ENCODE data around the gene ITGA11. TPM values are rescaled to one million over a fixed set of nuclear protein-coding genes. Genes with fewer than 3 reads are reported as not detected.

ITGA11 gene
- total and polyA plus RNA-seq, 2 experiments from 2014 or later, result 0.03 to 0.40 TPM

DNA sequence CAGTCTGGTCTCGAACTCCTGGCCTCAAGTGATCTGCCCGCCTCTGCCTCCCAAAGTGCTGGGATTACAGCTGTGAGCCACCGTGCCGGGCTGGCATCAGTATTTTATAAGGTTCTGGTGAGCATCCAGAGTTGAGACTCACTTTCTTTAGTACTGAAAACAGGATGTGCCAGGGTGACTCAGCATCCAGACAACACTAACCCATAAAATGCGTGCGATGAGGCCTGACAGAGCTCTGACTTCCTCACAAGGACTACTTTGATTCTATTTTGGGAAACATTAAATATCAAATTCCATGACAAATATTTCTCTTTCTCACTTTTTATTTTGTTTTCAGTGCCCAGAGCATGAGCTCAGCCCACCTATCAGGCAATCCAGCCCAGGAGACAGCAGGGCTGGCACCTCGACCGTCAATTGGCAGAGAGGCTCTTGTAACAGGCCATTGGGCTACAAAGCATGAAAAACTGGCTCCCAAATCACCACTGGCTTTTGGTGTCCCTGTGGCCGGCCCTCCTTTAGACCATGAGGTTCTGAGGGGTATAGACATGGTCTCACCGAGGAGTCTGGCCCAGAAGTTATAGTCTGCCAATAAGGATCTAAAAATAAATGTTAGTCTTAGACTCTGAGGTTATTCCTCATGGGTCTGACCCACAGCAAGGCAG, 79.4 kb downstream of the ITGA11 start:
- Histone ChIP-seq H4K20me1 (replicated peaks; ENCODE audit: insufficient read depth) (no peaks in the 10 kb centered on the region), H3K9me2 (ENCODE audit: insufficient read depth) (no peaks in the 10 kb centered on the region), H3K79me2 (replicated peaks; ENCODE audit: insufficient read depth) (no peaks in the 10 kb centered on the region), H3K4me2 (no peak overlapping the region), H3K4me3 (no peak overlapping the region), H3K36me3 (ENCODE audit: insufficient read depth) (no peaks in the 10 kb centered on the region), H3K27me3 (ENCODE audit: insufficient read depth) (no peaks in the 10 kb centered on the region), H3F3A (replicated peaks; ENCODE audit: low read depth) (no peaks in the 10 kb centered on the region), H2AFZ (no peak overlapping the region), H3K27ac (ENCODE audit: low read depth) (no peak overlapping the region), H3K4me1 (ENCODE audit: insufficient read depth) (no peaks in the 10 kb centered on the region)
- Mint-ChIP-seq H3K9me3 (peaks cover 12% of the 10 kb centered on the region; the same call in 2 of the 3 replicates), H3K36me3 (ENCODE audit: low read depth) (peaks cover 10% of the 10 kb centered on the region; the same call in 2 of the 3 replicates), H3K4me3 (no peak overlapping the region), H3K27ac (peak overlapping the region; percentile 53; the same call in 1 of the 2 replicates), H3K4me1 (no peaks in the 10 kb centered on the region), H3K27me3 (ENCODE audit: insufficient read depth, low read depth, poor library complexity) (peaks cover 12% of the 10 kb centered on the region)
- DNase-seq (ENCODE audit: low spot score), result no peak
- no peak for TF ChIP-seq ZNF331 (CRISPR knock-in tag; IDR thresholded peaks at IDR 0.05; ENCODE audit: low read depth)
- TF ChIP-seq, protein P1, sequence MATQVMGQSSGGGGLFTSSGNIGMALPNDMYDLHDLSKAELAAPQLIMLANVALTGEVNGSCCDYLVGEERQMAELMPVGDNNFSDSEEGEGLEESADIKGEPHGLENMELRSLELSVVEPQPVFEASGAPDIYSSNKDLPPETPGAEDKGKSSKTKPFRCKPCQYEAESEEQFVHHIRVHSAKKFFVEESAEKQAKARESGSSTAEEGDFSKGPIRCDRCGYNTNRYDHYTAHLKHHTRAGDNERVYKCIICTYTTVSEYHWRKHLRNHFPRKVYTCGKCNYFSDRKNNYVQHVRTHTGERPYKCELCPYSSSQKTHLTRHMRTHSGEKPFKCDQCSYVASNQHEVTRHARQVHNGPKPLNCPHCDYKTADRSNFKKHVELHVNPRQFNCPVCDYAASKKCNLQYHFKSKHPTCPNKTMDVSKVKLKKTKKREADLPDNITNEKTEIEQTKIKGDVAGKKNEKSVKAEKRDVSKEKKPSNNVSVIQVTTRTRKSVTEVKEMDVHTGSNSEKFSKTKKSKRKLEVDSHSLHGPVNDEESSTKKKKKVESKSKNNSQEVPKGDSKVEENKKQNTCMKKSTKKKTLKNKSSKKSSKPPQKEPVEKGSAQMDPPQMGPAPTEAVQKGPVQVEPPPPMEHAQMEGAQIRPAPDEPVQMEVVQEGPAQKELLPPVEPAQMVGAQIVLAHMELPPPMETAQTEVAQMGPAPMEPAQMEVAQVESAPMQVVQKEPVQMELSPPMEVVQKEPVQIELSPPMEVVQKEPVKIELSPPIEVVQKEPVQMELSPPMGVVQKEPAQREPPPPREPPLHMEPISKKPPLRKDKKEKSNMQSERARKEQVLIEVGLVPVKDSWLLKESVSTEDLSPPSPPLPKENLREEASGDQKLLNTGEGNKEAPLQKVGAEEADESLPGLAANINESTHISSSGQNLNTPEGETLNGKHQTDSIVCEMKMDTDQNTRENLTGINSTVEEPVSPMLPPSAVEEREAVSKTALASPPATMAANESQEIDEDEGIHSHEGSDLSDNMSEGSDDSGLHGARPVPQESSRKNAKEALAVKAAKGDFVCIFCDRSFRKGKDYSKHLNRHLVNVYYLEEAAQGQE (IDR thresholded peaks at IDR 0.05; ENCODE audit: unreplicated experiment), result no peak
- TF ChIP-seq POLR2AphosphoS5 (IDR thresholded peaks at IDR 0.05; ENCODE audit: low read depth), result no peak
- no peak for TF ChIP-seq EZH2 (IDR thresholded peaks at IDR 0.05; ENCODE audit: low read depth, unreplicated experiment)
- no peak for TF ChIP-seq ZNF114 (CRISPR knock-in tag; IDR thresholded peaks at IDR 0.05)
- no peak for TF ChIP-seq NANOG (IDR thresholded peaks at IDR 0.05; ENCODE audit: borderline replicate concordance)
- TF ChIP-seq CREB1 (CRISPR knock-in tag; IDR thresholded peaks at IDR 0.05; ENCODE audit: low read depth), result no peak
- TF ChIP-seq JUNB (IDR thresholded peaks at IDR 0.05; ENCODE audit: unreplicated experiment), result no peak
- TF ChIP-seq, protein P2, sequence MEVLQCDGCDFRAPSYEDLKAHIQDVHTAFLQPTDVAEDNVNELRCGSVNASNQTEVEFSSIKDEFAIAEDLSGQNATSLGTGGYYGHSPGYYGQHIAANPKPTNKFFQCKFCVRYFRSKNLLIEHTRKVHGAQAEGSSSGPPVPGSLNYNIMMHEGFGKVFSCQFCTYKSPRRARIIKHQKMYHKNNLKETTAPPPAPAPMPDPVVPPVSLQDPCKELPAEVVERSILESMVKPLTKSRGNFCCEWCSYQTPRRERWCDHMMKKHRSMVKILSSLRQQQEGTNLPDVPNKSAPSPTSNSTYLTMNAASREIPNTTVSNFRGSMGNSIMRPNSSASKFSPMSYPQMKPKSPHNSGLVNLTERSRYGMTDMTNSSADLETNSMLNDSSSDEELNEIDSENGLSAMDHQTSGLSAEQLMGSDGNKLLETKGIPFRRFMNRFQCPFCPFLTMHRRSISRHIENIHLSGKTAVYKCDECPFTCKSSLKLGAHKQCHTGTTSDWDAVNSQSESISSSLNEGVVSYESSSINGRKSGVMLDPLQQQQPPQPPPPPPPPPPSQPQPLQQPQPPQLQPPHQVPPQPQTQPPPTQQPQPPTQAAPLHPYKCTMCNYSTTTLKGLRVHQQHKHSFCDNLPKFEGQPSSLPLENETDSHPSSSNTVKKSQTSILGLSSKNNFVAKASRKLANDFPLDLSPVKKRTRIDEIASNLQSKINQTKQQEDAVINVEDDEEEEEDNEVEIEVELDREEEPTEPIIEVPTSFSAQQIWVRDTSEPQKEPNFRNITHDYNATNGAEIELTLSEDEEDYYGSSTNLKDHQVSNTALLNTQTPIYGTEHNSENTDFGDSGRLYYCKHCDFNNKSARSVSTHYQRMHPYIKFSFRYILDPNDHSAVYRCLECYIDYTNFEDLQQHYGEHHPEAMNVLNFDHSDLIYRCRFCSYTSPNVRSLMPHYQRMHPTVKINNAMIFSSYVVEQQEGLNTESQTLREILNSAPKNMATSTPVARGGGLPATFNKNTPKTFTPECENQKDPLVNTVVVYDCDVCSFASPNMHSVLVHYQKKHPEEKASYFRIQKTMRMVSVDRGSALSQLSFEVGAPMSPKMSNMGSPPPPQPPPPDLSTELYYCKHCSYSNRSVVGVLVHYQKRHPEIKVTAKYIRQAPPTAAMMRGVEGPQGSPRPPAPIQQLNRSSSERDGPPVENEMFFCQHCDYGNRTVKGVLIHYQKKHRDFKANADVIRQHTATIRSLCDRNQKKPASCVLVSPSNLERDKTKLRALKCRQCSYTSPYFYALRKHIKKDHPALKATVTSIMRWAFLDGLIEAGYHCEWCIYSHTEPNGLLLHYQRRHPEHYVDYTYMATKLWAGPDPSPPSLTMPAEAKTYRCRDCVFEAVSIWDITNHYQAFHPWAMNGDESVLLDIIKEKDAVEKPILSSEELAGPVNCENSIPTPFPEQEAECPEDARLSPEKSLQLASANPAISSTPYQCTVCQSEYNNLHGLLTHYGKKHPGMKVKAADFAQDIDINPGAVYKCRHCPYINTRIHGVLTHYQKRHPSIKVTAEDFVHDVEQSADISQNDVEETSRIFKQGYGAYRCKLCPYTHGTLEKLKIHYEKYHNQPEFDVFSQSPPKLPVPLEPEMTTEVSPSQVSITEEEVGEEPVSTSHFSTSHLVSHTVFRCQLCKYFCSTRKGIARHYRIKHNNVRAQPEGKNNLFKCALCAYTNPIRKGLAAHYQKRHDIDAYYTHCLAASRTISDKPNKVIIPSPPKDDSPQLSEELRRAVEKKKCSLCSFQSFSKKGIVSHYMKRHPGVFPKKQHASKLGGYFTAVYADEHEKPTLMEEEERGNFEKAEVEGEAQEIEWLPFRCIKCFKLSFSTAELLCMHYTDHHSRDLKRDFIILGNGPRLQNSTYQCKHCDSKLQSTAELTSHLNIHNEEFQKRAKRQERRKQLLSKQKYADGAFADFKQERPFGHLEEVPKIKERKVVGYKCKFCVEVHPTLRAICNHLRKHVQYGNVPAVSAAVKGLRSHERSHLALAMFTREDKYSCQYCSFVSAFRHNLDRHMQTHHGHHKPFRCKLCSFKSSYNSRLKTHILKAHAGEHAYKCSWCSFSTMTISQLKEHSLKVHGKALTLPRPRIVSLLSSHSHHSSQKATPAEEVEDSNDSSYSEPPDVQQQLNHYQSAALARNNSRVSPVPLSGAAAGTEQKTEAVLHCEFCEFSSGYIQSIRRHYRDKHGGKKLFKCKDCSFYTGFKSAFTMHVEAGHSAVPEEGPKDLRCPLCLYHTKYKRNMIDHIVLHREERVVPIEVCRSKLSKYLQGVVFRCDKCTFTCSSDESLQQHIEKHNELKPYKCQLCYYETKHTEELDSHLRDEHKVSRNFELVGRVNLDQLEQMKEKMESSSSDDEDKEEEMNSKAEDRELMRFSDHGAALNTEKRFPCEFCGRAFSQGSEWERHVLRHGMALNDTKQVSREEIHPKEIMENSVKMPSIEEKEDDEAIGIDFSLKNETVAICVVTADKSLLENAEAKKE (CRISPR knock-in tag; IDR thresholded peaks at IDR 0.05), result no peak
- TF ChIP-seq STAT1 (IDR thresholded peaks at IDR 0.05; ENCODE audit: unreplicated experiment), result no peak
- TF ChIP-seq, protein P3, sequence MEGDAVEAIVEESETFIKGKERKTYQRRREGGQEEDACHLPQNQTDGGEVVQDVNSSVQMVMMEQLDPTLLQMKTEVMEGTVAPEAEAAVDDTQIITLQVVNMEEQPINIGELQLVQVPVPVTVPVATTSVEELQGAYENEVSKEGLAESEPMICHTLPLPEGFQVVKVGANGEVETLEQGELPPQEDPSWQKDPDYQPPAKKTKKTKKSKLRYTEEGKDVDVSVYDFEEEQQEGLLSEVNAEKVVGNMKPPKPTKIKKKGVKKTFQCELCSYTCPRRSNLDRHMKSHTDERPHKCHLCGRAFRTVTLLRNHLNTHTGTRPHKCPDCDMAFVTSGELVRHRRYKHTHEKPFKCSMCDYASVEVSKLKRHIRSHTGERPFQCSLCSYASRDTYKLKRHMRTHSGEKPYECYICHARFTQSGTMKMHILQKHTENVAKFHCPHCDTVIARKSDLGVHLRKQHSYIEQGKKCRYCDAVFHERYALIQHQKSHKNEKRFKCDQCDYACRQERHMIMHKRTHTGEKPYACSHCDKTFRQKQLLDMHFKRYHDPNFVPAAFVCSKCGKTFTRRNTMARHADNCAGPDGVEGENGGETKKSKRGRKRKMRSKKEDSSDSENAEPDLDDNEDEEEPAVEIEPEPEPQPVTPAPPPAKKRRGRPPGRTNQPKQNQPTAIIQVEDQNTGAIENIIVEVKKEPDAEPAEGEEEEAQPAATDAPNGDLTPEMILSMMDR (conservative IDR thresholded peaks at IDR 0.05; ENCODE audit: low read depth in 2 of 2), result no peak
- TF ChIP-seq, protein P4, sequence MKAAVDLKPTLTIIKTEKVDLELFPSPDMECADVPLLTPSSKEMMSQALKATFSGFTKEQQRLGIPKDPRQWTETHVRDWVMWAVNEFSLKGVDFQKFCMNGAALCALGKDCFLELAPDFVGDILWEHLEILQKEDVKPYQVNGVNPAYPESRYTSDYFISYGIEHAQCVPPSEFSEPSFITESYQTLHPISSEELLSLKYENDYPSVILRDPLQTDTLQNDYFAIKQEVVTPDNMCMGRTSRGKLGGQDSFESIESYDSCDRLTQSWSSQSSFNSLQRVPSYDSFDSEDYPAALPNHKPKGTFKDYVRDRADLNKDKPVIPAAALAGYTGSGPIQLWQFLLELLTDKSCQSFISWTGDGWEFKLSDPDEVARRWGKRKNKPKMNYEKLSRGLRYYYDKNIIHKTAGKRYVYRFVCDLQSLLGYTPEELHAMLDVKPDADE (IDR thresholded peaks at IDR 0.05), result no peak
- TF ChIP-seq EZH2phosphoT487 (IDR thresholded peaks at IDR 0.05; ENCODE audit: unreplicated experiment), result no peak
- no peak for ATAC-seq

Measured in GM23338 (cell line).